ENCODE measurements around the gene ATXN2.

ATXN2 gene

GRCh38 chr12:111580119-111580425 lies 19.0 kb downstream of the ATXN2 start:
- TF ChIP-seq CTCF (conservative IDR thresholded peaks at IDR 0.05; ENCODE audit: low read length) = no peak
- no peak overlapping the region for H3K4me3 ChIP-seq (ENCODE audit: low read length)
- DNase-seq (ENCODE audit: low read depth) = no peak

GRCh38 chr12:111578971-111579340 lies 20.2 kb downstream of the ATXN2 start:
- no peak for DNase-seq (ENCODE audit: low read depth)
- TF ChIP-seq CTCF (conservative IDR thresholded peaks at IDR 0.05; ENCODE audit: low read length) = no peak
- H3K4me3 ChIP-seq (ENCODE audit: low read length) = no peak overlapping the region

GRCh38 chr12:111578276-111578970 lies 20.7 kb downstream of the ATXN2 start:
- TF ChIP-seq CTCF (conservative IDR thresholded peaks at IDR 0.05; ENCODE audit: low read length) = no peak
- H3K4me3 ChIP-seq (ENCODE audit: low read length) = no peak overlapping the region
- DNase-seq (ENCODE audit: low read depth) = peak; percentile 72

- no peak overlapping the region for H3K4me3 ChIP-seq (ENCODE audit: low read length)
- DNase-seq (ENCODE audit: low read depth) = no peak
- no peak for TF ChIP-seq CTCF (conservative IDR thresholded peaks at IDR 0.05; ENCODE audit: low read length)
Observed at GRCh38 chr12:111574797-111575443, 24.2 kb downstream of the ATXN2 start.

- no peak overlapping the region for H3K4me3 ChIP-seq (ENCODE audit: low read length)
- no peak for TF ChIP-seq CTCF (conservative IDR thresholded peaks at IDR 0.05; ENCODE audit: low read length)
- no peak for DNase-seq (ENCODE audit: low read depth)
Observed at GRCh38 chr12:111573476-111573875, 25.6 kb downstream of the ATXN2 start.

- DNase-seq (ENCODE audit: low read depth) = peak; percentile 84
- no peak for TF ChIP-seq CTCF (conservative IDR thresholded peaks at IDR 0.05; ENCODE audit: low read length)
- no peak overlapping the region; the same call in 1 of the 2 replicates for H3K4me3 ChIP-seq (ENCODE audit: low read length)
Observed at GRCh38 chr12:111570084-111570961, 28.8 kb downstream of the ATXN2 start.

Data from AG10803 (cell line).